Ishikawa (cell line): ENCODE measurements around the gene TNFSF15.

Source experiments
- CEBPB ChIP-seq: IDR thresholded peaks from 2 replicates; pipeline ENCODE4 v1.6.1; 2012
- EGR1 ChIP-seq: IDR thresholded peaks from 2 replicates; pipeline ENCODE4 v1.6.1; 2012
- MAX ChIP-seq: IDR thresholded peaks from 2 replicates; pipeline ENCODE4 v1.6.1; 2012
- RAD21 ChIP-seq: IDR thresholded peaks from 2 replicates; pipeline ENCODE4 v1.6.1; 2012; ENCODE audit warnings: low read depth
- TAF1 ChIP-seq: IDR thresholded peaks from 2 replicates; pipeline ENCODE4 v1.6.1; 2012; ENCODE audit warnings: low read depth, mild to moderate bottlenecking
- TEAD4 ChIP-seq: IDR thresholded peaks from 2 replicates; pipeline ENCODE4 v1.6.1; 2012
- USF1 ChIP-seq: IDR thresholded peaks from 2 replicates; pipeline ENCODE4 v1.6.1; 2012

DNA sequence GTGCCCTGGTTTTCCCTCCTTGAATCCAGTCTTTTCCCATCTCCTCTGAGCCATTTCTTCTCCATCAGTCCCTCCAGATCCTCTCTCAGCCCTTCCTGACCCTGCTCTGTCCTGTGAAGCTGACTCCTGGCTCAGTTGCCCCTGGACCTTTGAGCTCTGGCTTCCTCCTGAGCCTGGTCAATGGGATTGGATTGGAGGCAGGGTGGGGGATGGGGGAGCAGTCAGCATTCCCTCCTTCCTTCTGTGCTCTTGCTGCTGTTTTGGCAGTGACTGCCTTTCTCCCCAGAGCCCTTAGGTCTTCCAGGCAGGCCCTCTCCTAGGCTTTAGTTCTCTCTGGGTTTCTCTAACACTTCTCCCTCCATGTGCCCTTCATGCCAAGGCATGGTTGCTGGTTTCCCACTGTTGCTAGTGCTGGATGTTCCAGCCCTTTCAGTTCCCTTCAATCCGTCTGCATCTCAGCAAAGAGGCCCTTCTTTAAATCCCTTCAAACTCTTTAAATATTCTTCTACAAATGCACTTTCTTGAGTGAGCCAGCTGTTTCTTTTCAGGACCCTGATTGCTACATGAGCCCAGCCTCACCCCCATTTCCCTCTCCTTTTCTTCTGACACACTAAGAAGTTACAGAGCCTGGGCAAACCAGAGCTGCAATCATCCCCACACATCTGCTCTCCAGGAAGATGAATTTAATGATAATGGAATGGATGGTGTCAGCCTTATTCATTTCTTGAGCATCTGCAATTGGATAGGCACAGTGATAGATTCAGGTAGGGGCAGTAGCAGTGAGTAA lies 2.2 kb downstream of the TNFSF15 start:
- no peak for TF ChIP-seq MAX
- TF ChIP-seq RAD21, result no peak
- TF ChIP-seq TAF1, result no peak
- no peak for TF ChIP-seq CEBPB
- TF ChIP-seq USF1, result no peak
- no peak for TF ChIP-seq TEAD4
- no peak for TF ChIP-seq EGR1
